HepG2 (cell line): ENCODE results near the gene DRD1. TPM values are rescaled to one million over a fixed set of nuclear protein-coding genes. Genes with fewer than 3 reads are reported as not detected.

Experiments
- EHMT2 ChIP-seq: fragments of 200-600 bp; sonication (generic); IDR thresholded peaks from 2 replicates; pipeline ENCODE4 v1.7.0; 2017; ENCODE audit warnings: antibody characterized with exemption, low read depth, low read length, borderline replicate concordance
- ERF ChIP-seq: IDR thresholded peaks from 2 replicates; pipeline ENCODE4 v1.6.1; 2018; ENCODE audit warnings: missing biosample characterization, missing genetic modification reagents
- KAT8 ChIP-seq: IDR thresholded peaks from 2 replicates; pipeline ENCODE4 v1.6.1; 2016; ENCODE audit warnings: missing genetic modification reagents, missing compliant biosample characterization
- KDM2A ChIP-seq: sonication (generic); formaldehyde crosslinking; IDR thresholded peaks from 2 replicates; pipeline ENCODE4 v1.4.0; 2020; ENCODE audit warnings: low read depth, missing genetic modification reagents, borderline replicate concordance
- KMT2A ChIP-seq: sonication (generic); formaldehyde crosslinking; IDR thresholded peaks from 2 replicates; pipeline ENCODE4 v1.4.0; 2020; ENCODE audit warnings: missing genetic modification reagents
- MBD4 ChIP-seq: IDR thresholded peaks from 2 replicates; pipeline ENCODE4 v1.6.1; 2012; ENCODE audit warnings: low read length, inconsistent platforms, borderline replicate concordance
- SMAD9 ChIP-seq: sonication (generic); formaldehyde crosslinking; IDR thresholded peaks from 2 replicates; pipeline ENCODE4 v1.5.1; 2020; ENCODE audit warnings: mild to moderate bottlenecking, missing genetic modification reagents
- SP1 ChIP-seq, 2 experiments: fragments of 450-650 bp in 1 of 2; sonication (generic) in 1 of 2; formaldehyde crosslinking in 1 of 2; IDR thresholded peaks; 2 replicates each; pipeline versions ENCODE4 v1.4.0 to v1.6.1; 2016 to 2020; ENCODE audit warnings: missing genetic modification reagents in 1 of 2
- SPEN ChIP-seq: sonication (generic); formaldehyde crosslinking; IDR thresholded peaks from 2 replicates; pipeline ENCODE4 v1.5.1; 2020; ENCODE audit warnings: low read depth, mild to moderate bottlenecking, missing genetic modification reagents
- TFDP2 ChIP-seq: sonication (generic); formaldehyde crosslinking; IDR thresholded peaks from 2 replicates; pipeline ENCODE4 v1.4.0; 2020; ENCODE audit warnings: missing genetic modification reagents
- THRA ChIP-seq: sonication (generic); formaldehyde crosslinking; IDR thresholded peaks from 2 replicates; pipeline ENCODE4 v1.4.0; 2020; ENCODE audit warnings: missing genetic modification reagents, borderline replicate concordance
- WIZ ChIP-seq: sonication (generic); formaldehyde crosslinking; IDR thresholded peaks from 2 replicates; pipeline ENCODE4 v1.5.1; 2020; ENCODE audit warnings: mild to moderate bottlenecking, missing genetic modification reagents
- ZMAT3 ChIP-seq: sonication (generic); formaldehyde crosslinking; conservative IDR thresholded peaks from 2 replicates; pipeline ENCODE4 v1.7.0; 2021; ENCODE audit warnings: missing genetic modification reagents
- ZNF251 ChIP-seq: sonication (generic); formaldehyde crosslinking; IDR thresholded peaks from 2 replicates; pipeline ENCODE4 v1.9.0; 2021; ENCODE audit warnings: mild to moderate bottlenecking, missing genetic modification reagents
- ZNF256 ChIP-seq: sonication (generic); formaldehyde crosslinking; conservative IDR thresholded peaks from 2 replicates; pipeline ENCODE4 v1.4.0; 2020; ENCODE audit warnings: missing genetic modification reagents
- ZNF280B ChIP-seq: sonication (generic); formaldehyde crosslinking; IDR thresholded peaks from 2 replicates; pipeline ENCODE4 v1.5.0; 2020; ENCODE audit warnings: missing genetic modification reagents, mild to moderate bottlenecking, borderline replicate concordance
- ZNF552 ChIP-seq: sonication (generic); formaldehyde crosslinking; IDR thresholded peaks from 2 replicates; pipeline ENCODE4 v1.9.0; 2022; ENCODE audit warnings: missing genetic modification reagents, mild to moderate bottlenecking, borderline replicate concordance
- ZNF605 ChIP-seq: sonication (generic); formaldehyde crosslinking; IDR thresholded peaks from 2 replicates; pipeline ENCODE4 v1.8.0; 2022; ENCODE audit warnings: mild to moderate bottlenecking, missing genetic modification reagents
- polyA plus RNA-seq, 8 experiments: library from polyadenylated mRNA; depleted of rRNA in 3 of 8; stranded (reverse) in 7 of 8; unstranded in 1 of 8; fragments of >200 nt; fragmentation: Illumina TruSeq in 4 of 8; extraction: Trizol in 4 of 8; gene quantifications; 2 replicates each; pipeline versions ENCODE4 v1.2.1 to v1.2.3, GENCODE V29; 2011 to 2016; ENCODE audit warnings: low read depth in 4 of 8, missing spikeins in 1 of 8, mixed read lengths in 1 of 8; ENCODE audit not compliant: insufficient read depth in 1 of 8
- total RNA-seq, 5 experiments: library from RNA; depleted of rRNA; stranded (reverse); fragments of >200 nt; fragmentation: Illumina TruSeq; extraction: Trizol; gene quantifications; 2 replicates each; pipeline ENCODE4 v1.2.3, GENCODE V29; 2016; ENCODE audit warnings: low read depth in 1 of 5
- TF ChIP-seq, protein P1 (sequence below): sonication (generic); formaldehyde crosslinking; IDR thresholded peaks from 2 replicates; pipeline ENCODE4 v1.4.0; 2020; ENCODE audit warnings: missing genetic modification reagents
- TF ChIP-seq, protein P2 (sequence below): sonication (generic); formaldehyde crosslinking; IDR thresholded peaks from 2 replicates; pipeline ENCODE4 v1.8.1; 2023; ENCODE audit warnings: mild to moderate bottlenecking, missing genetic modification reagents
- TF ChIP-seq, protein P3 (sequence below): sonication (generic); formaldehyde crosslinking; conservative IDR thresholded peaks from 2 replicates; pipeline ENCODE4 v1.4.0; 2020; ENCODE audit warnings: missing genetic modification reagents

The DRD1 gene
- total and polyA plus RNA-seq, 2 of the 13 experiments (the other 11 are each of a cell fraction or from before 2014, with no cell fraction given): not detected

- no peak for TF ChIP-seq SP1 (IDR thresholded peaks at IDR 0.05)
- no peak for TF ChIP-seq SP1 (CRISPR knock-in tag; IDR thresholded peaks at IDR 0.05)
- no peak for TF ChIP-seq KMT2A (CRISPR knock-in tag)
- TF ChIP-seq TFDP2 (CRISPR knock-in tag): peak; percentile 58
- no peak; the same call in 1 of the 2 replicates for TF ChIP-seq SPEN (CRISPR knock-in tag)
- peak; percentile 35; the same call in 1 of the 2 replicates for TF ChIP-seq THRA (CRISPR knock-in tag)
- peak; percentile 80 for TF ChIP-seq KDM2A (CRISPR knock-in tag)
- no peak for TF ChIP-seq KAT8
- TF ChIP-seq, protein P1, sequence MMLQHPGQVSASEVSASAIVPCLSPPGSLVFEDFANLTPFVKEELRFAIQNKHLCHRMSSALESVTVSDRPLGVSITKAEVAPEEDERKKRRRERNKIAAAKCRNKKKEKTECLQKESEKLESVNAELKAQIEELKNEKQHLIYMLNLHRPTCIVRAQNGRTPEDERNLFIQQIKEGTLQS (CRISPR knock-in tag): 0 out of 2 replicates have a peak, but pooled peaks have one; percentile 3
- TF ChIP-seq ZNF251 (CRISPR knock-in tag): no peak
- TF ChIP-seq, protein P2, sequence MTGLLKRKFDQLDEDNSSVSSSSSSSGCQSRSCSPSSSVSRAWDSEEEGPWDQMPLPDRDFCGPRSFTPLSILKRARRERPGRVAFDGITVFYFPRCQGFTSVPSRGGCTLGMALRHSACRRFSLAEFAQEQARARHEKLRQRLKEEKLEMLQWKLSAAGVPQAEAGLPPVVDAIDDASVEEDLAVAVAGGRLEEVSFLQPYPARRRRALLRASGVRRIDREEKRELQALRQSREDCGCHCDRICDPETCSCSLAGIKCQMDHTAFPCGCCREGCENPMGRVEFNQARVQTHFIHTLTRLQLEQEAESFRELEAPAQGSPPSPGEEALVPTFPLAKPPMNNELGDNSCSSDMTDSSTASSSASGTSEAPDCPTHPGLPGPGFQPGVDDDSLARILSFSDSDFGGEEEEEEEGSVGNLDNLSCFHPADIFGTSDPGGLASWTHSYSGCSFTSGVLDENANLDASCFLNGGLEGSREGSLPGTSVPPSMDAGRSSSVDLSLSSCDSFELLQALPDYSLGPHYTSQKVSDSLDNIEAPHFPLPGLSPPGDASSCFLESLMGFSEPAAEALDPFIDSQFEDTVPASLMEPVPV (CRISPR knock-in tag): no peak
- TF ChIP-seq ZMAT3: no peak; the same call in 1 of the 2 replicates
- 0 out of 2 replicates have a peak, but pooled peaks have one; percentile 64 for TF ChIP-seq ZNF280B
- 0 out of 2 replicates have a peak, but pooled peaks have one; percentile 32 for TF ChIP-seq ZNF256 (CRISPR knock-in tag)
- 0 out of 2 replicates have a peak, but pooled peaks have one; percentile 2 for TF ChIP-seq ZNF605 (CRISPR knock-in tag)
- TF ChIP-seq ERF (CRISPR knock-in tag): peak; percentile 65; the same call in 1 of the 2 replicates
- no peak for TF ChIP-seq SMAD9 (CRISPR knock-in tag)
- no peak for TF ChIP-seq ZNF552 (CRISPR knock-in tag)
- TF ChIP-seq, protein P3, sequence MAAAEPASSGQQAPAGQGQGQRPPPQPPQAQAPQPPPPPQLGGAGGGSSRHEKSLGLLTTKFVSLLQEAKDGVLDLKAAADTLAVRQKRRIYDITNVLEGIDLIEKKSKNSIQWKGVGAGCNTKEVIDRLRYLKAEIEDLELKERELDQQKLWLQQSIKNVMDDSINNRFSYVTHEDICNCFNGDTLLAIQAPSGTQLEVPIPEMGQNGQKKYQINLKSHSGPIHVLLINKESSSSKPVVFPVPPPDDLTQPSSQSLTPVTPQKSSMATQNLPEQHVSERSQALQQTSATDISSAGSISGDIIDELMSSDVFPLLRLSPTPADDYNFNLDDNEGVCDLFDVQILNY (CRISPR knock-in tag): peak; percentile 91
- no peak for TF ChIP-seq MBD4
- no peak for TF ChIP-seq EHMT2
- no peak; the same call in 1 of the 2 replicates for TF ChIP-seq WIZ (CRISPR knock-in tag)
These were observed 34.6 kb upstream of the DRD1 start, which contains the start of gene SFXN1 (continued) for GRCh38 chr5:175478384-175479124.
